Loucy (cell line): ENCODE results near the gene MAGEL2.
A peak's percentile ranks its signal among the peaks of the same experiment; 100 is the strongest.

Experiments used
- CTCF ChIP-seq: fragments of 200-600 bp; sonication (generic); conservative IDR thresholded peaks from 2 replicates; pipeline ENCODE4 v1.5.1; 2014; ENCODE audit warnings: mild to moderate bottlenecking, antibody characterized with exemption, low read length
- EZH2phosphoT487 ChIP-seq: fragments of 200-600 bp; IDR thresholded peaks from 2 replicates; pipeline ENCODE4 v1.6.1; 2018; ENCODE audit warnings: antibody characterized with exemption, mild to moderate bottlenecking, moderate library complexity, borderline replicate concordance

DNA sequence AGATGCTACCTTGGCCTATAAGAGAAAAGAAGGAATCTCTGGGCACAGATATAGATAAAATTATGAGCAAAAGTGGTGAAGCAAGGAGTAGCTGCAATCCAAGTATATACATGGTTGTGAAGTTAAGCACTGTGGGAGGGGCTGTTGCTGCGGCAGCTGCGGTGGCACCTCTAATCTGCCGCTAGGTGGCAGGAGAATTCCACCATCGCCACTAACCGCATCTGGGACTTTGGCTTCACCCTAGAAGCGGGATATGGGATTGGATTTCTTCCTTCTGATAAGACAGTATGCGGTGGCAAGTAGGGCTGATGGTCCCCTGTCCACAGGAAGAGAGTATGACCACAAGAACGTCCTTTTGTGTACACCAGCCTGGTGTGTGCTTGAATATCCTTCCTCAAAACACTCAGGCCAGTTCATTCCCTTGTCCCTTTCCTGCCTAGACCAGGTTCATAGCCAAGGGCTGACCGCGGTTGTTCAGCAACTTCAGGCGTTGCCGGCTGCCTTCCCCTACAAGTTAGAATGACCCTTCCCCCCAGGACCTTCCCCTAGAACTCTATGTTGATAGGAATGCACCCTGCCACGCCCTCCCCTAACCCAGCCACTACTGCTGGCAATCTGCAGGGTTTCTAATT is 5.1 kb downstream of the MAGEL2 start:
- TF ChIP-seq CTCF (peak; percentile 91), EZH2phosphoT487 (no peak)
